PC-9 (cell line): ENCODE data around the gene HDAC7. TPM values are rescaled to one million over a fixed set of nuclear protein-coding genes. Genes with fewer than 3 reads are reported as not detected.

Experiments used
- BruUV-seq: library from RNA; stranded (reverse); fragments of 400-500 nt; replicated peaks from 2 replicates; lab custom pipeline; 2021; lab: Mats Ljungman, UMichigan
- CTCF ChIA-PET: fragments of 300-600 bp; sonication (Branson Sonifier 250); formaldehyde crosslinking; loops from one replicate; lab custom pipeline; 2022; ENCODE audit warnings: antibody characterized with exemption; lab: Charles Lee
- POLR2A ChIA-PET: fragments of 300-600 bp; sonication (Branson Sonifier 250); formaldehyde crosslinking; loops from one replicate; lab custom pipeline; 2022; ENCODE audit warnings: antibody characterized with exemption; ENCODE audit not compliant: unreplicated experiment; lab: Charles Lee
- DNase-seq, 2 experiments: peaks; one replicate each; pipeline versions ENCODE4 v3.0.0 to v3.0.0-alpha.2; 2015 to 2022; ENCODE audit warnings: mixed read lengths in 1 of 2
- H2AFZ ChIP-seq: fragments of 200-600 bp; sonication (generic); 2 replicates; pipeline ENCODE4 v1.8.1; 2017; ENCODE audit warnings: antibody characterized with exemption
- H3F3A ChIP-seq: fragments of 200-600 bp; sonication (generic); 2 replicates; pipeline ENCODE4 v1.8.1; 2017; ENCODE audit warnings: antibody characterized with exemption, mild to moderate bottlenecking, low read depth; ENCODE audit not compliant: insufficient read depth
- H3K27ac ChIP-seq: fragments of 200-600 bp; sonication (generic); 2 replicates; pipeline ENCODE4 v1.6.1; 2016; ENCODE audit warnings: mixed run types
- H3K27me3 ChIP-seq: fragments of 200-600 bp; sonication (generic); 2 replicates; pipeline ENCODE4 v1.6.1; 2016; ENCODE audit warnings: low read depth, mixed run types; ENCODE audit not compliant: insufficient read depth
- H3K36me3 ChIP-seq: fragments of 200-600 bp; sonication (generic); 2 replicates; pipeline ENCODE4 v1.6.1; 2016; ENCODE audit warnings: low read depth, mixed run types
- H3K4me1 ChIP-seq: fragments of 200-600 bp; sonication (generic); replicated peaks from 2 replicates; pipeline ENCODE4 v1.6.1; 2016; ENCODE audit warnings: mixed run types; ENCODE audit not compliant: insufficient read depth
- H3K4me2 ChIP-seq: fragments of 200-600 bp; sonication (generic); 2 replicates; pipeline ENCODE4 v1.6.1; 2017; ENCODE audit warnings: mixed run types
- H3K4me3 ChIP-seq: fragments of 200-600 bp; sonication (generic); 2 replicates; pipeline ENCODE4 v1.6.1; 2016; ENCODE audit warnings: mixed run types
- H3K79me2 ChIP-seq: fragments of 200-600 bp; sonication (generic); 2 replicates; pipeline ENCODE4 v1.6.1; 2017; ENCODE audit warnings: low read depth, mixed run types
- H3K9me2 ChIP-seq: fragments of 200-600 bp; sonication (generic); 2 replicates; pipeline ENCODE4 v1.8.1; 2017; ENCODE audit warnings: mild to moderate bottlenecking; ENCODE audit not compliant: insufficient read depth
- H3K9me3 ChIP-seq: fragments of 200-600 bp; sonication (generic); 2 replicates; pipeline ENCODE4 v1.8.1; 2016; ENCODE audit warnings: low read depth; ENCODE audit not compliant: insufficient read depth
- H4K20me1 ChIP-seq: fragments of 200-600 bp; sonication (generic); 2 replicates; pipeline ENCODE4 v1.8.1; 2017; ENCODE audit not compliant: insufficient read depth
- EZH2 ChIP-seq: fragments of 200-600 bp; sonication (generic); IDR thresholded peaks from 2 replicates; pipeline ENCODE4 v1.8.0; 2017; ENCODE audit warnings: antibody characterized with exemption, low read depth
- intact Hi-C: fragments of 100-400 bp; cut with micrococcal nuclease; formaldehyde crosslinking; loops from one replicate; pipeline ENCODE4 v1.10.0; 2022; ENCODE audit not compliant: unreplicated experiment
- total RNA-seq: library from RNA; stranded (reverse); gene quantifications from 2 replicates; pipeline ENCODE4 v1.2.3, GENCODE V29; 2021
- TF ChIP-seq, protein P1 (sequence below): fragments of 200-600 bp; sonication (generic); conservative IDR thresholded peaks from 2 replicates; pipeline ENCODE4 v1.6.1; 2017; ENCODE audit warnings: mixed run types, antibody characterized with exemption, mild to moderate bottlenecking, moderate library complexity

The HDAC7 gene
- total RNA-seq, 1 experiment from 2014 or later: 106 TPM

DNA sequence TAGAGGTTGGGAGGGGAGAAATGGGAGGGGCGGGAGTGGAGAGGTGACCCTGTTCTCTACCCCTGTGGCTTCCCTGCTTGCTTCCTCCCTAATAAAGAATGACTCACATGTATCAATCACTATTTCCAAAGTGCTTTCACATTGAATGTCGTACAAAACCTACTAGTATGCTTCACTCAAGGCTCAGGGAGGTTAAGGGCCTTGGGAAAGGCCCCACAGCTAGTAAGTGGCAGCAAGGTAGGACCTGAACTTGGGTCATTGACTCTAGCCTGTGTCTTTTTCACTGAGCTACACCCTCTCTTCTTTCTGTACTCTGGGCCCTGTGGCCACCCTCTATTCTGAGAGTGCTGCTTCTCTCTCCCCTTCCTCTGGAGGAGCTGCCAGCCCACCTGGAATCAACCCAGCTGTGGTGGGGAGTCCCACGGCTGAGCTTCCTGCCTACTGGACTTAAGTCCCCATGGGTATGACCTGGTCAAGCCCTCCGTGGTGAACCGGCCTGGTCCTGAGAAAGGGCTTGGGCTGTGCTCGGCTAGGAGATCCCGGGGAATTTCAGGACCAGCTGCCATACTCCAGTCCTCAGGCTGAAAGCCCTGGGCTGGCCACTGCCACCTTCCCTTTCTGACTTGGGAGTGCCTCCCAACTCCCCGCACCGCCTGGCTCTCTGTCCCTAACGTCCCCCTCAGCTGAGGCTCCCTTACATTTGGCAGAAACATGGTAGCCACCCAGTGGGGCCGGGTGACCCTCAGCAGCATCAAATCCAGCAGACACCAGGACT lies 33.6 kb downstream of the HDAC7 start:
- peak in 1 of 2 experiments; percentile 17 for DNase-seq
- H3K4me3 ChIP-seq: no peak overlapping the region
- no peak overlapping the region for H3K27ac ChIP-seq
- no peaks in the 10 kb centered on the region for H3K9me3 ChIP-seq
- POLR2A ChIA-PET: no interaction called here
- peaks cover 14% of the 10 kb centered on the region for H3K4me1 ChIP-seq
- no peak overlapping the region for H2AFZ ChIP-seq
- no TSS peak for BruUV-seq
- H3F3A ChIP-seq: peaks cover 25% of the 10 kb centered on the region
- H3K27me3 ChIP-seq: no peaks in the 10 kb centered on the region
- intact Hi-C loops: no loop called here
- H3K36me3 ChIP-seq: peaks cover 1% of the 10 kb centered on the region; the same call in 1 of the 2 replicates
- no peaks in the 10 kb centered on the region for H4K20me1 ChIP-seq
- H3K4me2 ChIP-seq: no peak overlapping the region
- TF ChIP-seq, protein P1, sequence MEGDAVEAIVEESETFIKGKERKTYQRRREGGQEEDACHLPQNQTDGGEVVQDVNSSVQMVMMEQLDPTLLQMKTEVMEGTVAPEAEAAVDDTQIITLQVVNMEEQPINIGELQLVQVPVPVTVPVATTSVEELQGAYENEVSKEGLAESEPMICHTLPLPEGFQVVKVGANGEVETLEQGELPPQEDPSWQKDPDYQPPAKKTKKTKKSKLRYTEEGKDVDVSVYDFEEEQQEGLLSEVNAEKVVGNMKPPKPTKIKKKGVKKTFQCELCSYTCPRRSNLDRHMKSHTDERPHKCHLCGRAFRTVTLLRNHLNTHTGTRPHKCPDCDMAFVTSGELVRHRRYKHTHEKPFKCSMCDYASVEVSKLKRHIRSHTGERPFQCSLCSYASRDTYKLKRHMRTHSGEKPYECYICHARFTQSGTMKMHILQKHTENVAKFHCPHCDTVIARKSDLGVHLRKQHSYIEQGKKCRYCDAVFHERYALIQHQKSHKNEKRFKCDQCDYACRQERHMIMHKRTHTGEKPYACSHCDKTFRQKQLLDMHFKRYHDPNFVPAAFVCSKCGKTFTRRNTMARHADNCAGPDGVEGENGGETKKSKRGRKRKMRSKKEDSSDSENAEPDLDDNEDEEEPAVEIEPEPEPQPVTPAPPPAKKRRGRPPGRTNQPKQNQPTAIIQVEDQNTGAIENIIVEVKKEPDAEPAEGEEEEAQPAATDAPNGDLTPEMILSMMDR: no peak
- TF ChIP-seq EZH2: no peak
- CTCF ChIA-PET: interaction anchor here (0.7 kb wide), 1 partner anchor 52 kb away, joined by 3 read pairs; no protein-coding TSS in a partner anchor
- no peaks in the 10 kb centered on the region for H3K79me2 ChIP-seq
- no peaks in the 10 kb centered on the region for H3K9me2 ChIP-seq

DNA sequence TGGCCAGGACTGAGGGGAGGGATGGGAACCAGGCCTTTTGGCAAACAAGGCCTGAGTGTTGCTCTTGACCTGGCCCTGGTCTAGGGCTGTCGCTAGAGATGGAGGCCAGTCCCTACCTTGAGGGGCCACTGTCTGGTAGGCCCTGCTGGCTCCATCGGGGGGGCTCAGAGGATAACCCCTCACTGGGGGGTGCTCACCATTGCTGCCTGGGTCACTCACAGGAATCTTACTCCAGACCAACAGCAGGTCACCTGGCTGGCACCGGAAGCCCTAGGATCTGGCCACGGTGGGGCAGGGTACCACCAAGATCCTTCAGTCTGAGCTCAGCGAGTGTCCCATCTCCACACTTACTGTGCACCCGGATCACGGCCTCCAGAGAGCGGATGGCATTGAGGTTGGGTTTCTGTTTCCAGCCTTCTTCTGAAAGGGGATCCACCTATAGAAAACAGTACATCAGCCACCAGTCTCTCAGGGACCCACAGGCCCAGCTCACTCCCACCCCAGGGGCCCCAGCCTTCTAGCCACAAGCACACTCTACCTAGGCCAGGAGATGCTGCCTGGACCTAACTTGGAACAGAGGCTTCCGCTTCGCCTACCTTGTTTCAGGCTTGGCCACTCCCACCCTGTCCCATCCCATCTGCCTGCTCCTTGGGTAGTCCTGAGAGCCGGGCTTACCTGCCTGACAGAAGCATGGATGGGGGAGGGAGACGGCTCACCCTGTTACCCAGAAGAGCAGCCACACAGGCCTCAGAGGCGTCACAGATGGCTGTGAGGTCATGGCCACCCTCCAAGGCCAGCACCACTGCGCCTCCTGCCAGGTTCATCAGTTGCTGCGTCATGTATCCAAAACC lies 34.4 kb downstream of the HDAC7 start:
- no peak overlapping the region for H3K27ac ChIP-seq
- H3K9me3 ChIP-seq: no peaks in the 10 kb centered on the region
- ChIA-PET POLR2A (no interaction called here), CTCF (interaction anchor here (0.7 kb wide), 1 partner anchor 53 kb away, joined by 3 read pairs; no protein-coding TSS in a partner anchor)
- intact Hi-C loops: no loop called here
- H3K36me3 ChIP-seq: no peaks in the 10 kb centered on the region; the same call in 1 of the 2 replicates
- no peak for DNase-seq
- no peaks in the 10 kb centered on the region for H3K9me2 ChIP-seq
- H3F3A ChIP-seq: peaks cover 31% of the 10 kb centered on the region
- no TSS peak for BruUV-seq
- no peak overlapping the region for H3K4me2 ChIP-seq
- H2AFZ ChIP-seq: no peak overlapping the region
- H3K27me3 ChIP-seq: no peaks in the 10 kb centered on the region
- peaks cover 14% of the 10 kb centered on the region for H3K4me1 ChIP-seq
- no peaks in the 10 kb centered on the region for H4K20me1 ChIP-seq
- H3K79me2 ChIP-seq: no peaks in the 10 kb centered on the region
- no peak for TF ChIP-seq EZH2
- TF ChIP-seq, protein P1: no peak
- H3K4me3 ChIP-seq: no peak overlapping the region
